Measurements from ENCODE around the gene CHMP3. TPM values are rescaled to one million over a fixed set of nuclear protein-coding genes. Genes with fewer than 3 reads are reported as not detected.

Gene CHMP3
- total and polyA plus RNA-seq, 4 donors = 49.4 to 127 (median 99.5) TPM

DNA sequence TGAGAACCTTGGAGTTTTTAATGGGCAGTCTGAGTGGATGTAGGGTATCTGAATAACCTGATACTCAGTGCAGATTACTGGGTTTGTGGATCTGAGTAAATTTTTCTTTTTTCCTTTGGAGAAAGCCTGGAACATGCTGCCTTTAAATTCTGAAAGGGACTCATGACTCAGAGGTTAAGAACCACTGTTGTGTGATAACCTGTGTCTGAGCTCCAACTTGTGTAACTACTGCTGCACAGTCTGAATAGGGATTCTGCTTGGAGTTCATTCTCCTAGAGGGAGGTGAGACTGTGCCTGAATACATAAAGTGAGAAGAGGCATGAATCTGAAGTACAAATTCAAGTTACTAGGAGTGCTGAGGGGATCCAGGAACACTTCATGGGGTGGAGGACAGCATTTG is 85.9 kb downstream of the CHMP3 start:
- Histone ChIP-seq H3K36me3 (ENCODE audit: control insufficient read depth in 4 of 4, insufficient read depth in 4 of 4, low read length in 4 of 4) (peaks cover 35 to 74% (median 40%) of the 10 kb centered on the region in 4 donors), H3K4me1 (ENCODE audit: control insufficient read depth in 5 of 5, insufficient read depth in 5 of 5, low read length in 5 of 5) (peaks cover 0 to 4% (median 0%) of the 10 kb centered on the region in 5 donors), H3K27ac (ENCODE audit: low read depth in 1 of 2, low read length in 1 of 2) (peak overlapping the region in 1 of 2 donors; percentile 70), H3K9ac (ENCODE audit: insufficient read depth in 1 of 2, low read length in 2 of 2) (no peak overlapping the region), H3K27me3 (ENCODE audit: control insufficient read depth in 3 of 3, insufficient read depth in 3 of 3, low read length in 2 of 3) (no peaks in the 10 kb centered on the region), H3K4me3 (no peak overlapping the region), H3K9me3 (ENCODE audit: control insufficient read depth in 4 of 4, insufficient read depth in 3 of 4, low read length in 3 of 4) (no peaks in the 10 kb centered on the region)
- TF ChIP-seq, protein P1, sequence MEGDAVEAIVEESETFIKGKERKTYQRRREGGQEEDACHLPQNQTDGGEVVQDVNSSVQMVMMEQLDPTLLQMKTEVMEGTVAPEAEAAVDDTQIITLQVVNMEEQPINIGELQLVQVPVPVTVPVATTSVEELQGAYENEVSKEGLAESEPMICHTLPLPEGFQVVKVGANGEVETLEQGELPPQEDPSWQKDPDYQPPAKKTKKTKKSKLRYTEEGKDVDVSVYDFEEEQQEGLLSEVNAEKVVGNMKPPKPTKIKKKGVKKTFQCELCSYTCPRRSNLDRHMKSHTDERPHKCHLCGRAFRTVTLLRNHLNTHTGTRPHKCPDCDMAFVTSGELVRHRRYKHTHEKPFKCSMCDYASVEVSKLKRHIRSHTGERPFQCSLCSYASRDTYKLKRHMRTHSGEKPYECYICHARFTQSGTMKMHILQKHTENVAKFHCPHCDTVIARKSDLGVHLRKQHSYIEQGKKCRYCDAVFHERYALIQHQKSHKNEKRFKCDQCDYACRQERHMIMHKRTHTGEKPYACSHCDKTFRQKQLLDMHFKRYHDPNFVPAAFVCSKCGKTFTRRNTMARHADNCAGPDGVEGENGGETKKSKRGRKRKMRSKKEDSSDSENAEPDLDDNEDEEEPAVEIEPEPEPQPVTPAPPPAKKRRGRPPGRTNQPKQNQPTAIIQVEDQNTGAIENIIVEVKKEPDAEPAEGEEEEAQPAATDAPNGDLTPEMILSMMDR (IDR thresholded peaks at IDR 0.05; ENCODE audit: control extremely low read depth, extremely low read depth) = no peak
- ATAC-seq (ENCODE audit: insufficient read depth, low FRiP score) (no peak), DNase-seq (no peak)

DNA sequence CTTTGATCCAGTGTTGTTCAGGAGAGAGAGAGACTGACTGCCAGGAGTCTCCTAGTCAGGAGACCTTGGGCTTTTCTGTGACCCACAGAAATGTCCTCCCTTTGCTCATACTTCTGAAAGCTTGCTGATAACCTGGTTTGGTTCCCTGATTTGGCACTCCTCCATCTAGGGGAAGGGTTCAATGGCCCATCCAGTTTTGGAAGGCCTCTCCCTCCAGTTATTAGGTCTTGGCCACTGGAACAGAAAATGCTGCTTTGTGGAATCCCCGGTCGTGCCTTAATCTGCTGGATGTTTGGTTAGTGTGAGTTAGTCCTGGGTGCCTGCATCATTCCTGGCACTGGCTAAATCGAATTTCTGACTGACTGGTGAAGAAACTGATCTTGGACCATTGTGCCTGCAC is 86.3 kb downstream of the CHMP3 start:
- no peak overlapping the region for H3K9ac ChIP-seq (ENCODE audit: insufficient read depth in 1 of 2, low read length in 2 of 2)
- H3K9me3 ChIP-seq (ENCODE audit: control insufficient read depth in 4 of 4, insufficient read depth in 3 of 4, low read length in 3 of 4) = no peaks in the 10 kb centered on the region
- TF ChIP-seq, protein P1 (IDR thresholded peaks at IDR 0.05; ENCODE audit: control extremely low read depth, extremely low read depth) = no peak
- no peaks in the 10 kb centered on the region for H3K27me3 ChIP-seq (ENCODE audit: control insufficient read depth in 3 of 3, insufficient read depth in 3 of 3, low read length in 2 of 3)
- H3K36me3 ChIP-seq (ENCODE audit: control insufficient read depth in 4 of 4, insufficient read depth in 4 of 4, low read length in 4 of 4) = peaks cover 34 to 69% (median 36%) of the 10 kb centered on the region in 4 donors
- ATAC-seq (ENCODE audit: insufficient read depth, low FRiP score) (no peak), DNase-seq (no peak)
- H3K4me1 ChIP-seq (ENCODE audit: control insufficient read depth in 5 of 5, insufficient read depth in 5 of 5, low read length in 5 of 5) = peaks cover 0 to 4% (median 0%) of the 10 kb centered on the region in 5 donors
- 85 to 94% methylated on average over 3 of the region's 3 CpGs for WGBS, 2 donors
- H3K4me3 ChIP-seq = no peak overlapping the region
- peak overlapping the region in 1 of 2 donors; percentile 70 for H3K27ac ChIP-seq (ENCODE audit: low read depth in 1 of 2, low read length in 1 of 2)

DNA sequence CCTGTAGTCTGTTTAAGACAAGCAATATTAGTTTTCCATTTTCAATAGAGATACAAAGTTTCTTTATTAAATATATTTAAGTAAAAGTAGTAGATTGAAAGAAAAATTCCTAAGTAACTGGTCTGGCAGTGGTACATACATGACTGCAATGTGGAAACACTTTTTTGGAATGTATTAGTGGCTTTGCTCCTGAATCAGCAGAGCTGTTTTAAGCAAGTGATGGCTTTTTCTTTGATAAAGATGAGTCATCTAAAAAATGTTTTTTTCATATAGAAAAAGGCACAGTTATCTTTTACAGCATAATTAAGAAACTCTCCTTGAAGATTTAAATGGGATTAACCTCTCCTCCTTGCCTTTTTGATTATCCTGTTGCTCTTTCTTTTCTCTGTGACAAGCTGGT is 87.2 kb downstream of the CHMP3 start:
- ATAC-seq (ENCODE audit: insufficient read depth, low FRiP score) (no peak), DNase-seq (no peak)
- Histone ChIP-seq H3K9ac (ENCODE audit: insufficient read depth in 1 of 2, low read length in 2 of 2) (no peak overlapping the region), H3K4me3 (no peak overlapping the region), H3K36me3 (ENCODE audit: control insufficient read depth in 4 of 4, insufficient read depth in 4 of 4, low read length in 4 of 4) (peaks cover 32 to 71% (median 35%) of the 10 kb centered on the region in 4 donors), H3K27me3 (ENCODE audit: control insufficient read depth in 3 of 3, insufficient read depth in 3 of 3, low read length in 2 of 3) (no peaks in the 10 kb centered on the region), H3K9me3 (ENCODE audit: control insufficient read depth in 4 of 4, insufficient read depth in 3 of 4, low read length in 3 of 4) (no peaks in the 10 kb centered on the region), H3K27ac (ENCODE audit: low read depth in 1 of 2, low read length in 1 of 2) (no peak overlapping the region), H3K4me1 (ENCODE audit: control insufficient read depth in 5 of 5, insufficient read depth in 5 of 5, low read length in 5 of 5) (peaks cover 0 to 4% (median 0%) of the 10 kb centered on the region in 5 donors)
- TF ChIP-seq, protein P1 (IDR thresholded peaks at IDR 0.05; ENCODE audit: control extremely low read depth, extremely low read depth) = no peak

DNA sequence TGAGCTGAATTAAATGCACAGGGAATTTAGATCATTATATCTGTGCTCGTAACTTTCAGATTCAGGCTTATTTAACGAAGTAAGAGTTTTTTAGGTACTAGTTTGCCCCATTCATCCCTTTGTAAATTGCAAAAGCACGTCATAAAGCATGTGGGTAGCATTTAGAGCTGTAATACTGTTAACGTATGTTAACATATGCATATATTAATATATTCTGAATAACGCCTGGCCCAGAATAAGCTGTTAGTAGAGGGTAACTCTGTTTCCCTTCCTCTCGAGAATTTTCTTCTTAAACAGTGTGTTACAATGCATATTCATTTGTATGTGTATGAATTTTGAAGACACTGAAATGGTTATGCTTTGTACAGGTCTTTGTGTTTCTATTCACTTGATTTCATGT is 91.6 kb downstream of the CHMP3 start:
- 97% methylated on average over 6 of the region's 6 CpGs for WGBS, 2 donors
- Histone ChIP-seq H3K27me3 (ENCODE audit: control insufficient read depth in 3 of 3, insufficient read depth in 3 of 3, low read length in 2 of 3) (no peaks in the 10 kb centered on the region), H3K4me1 (ENCODE audit: control insufficient read depth in 5 of 5, insufficient read depth in 5 of 5, low read length in 5 of 5) (peaks cover 0 to 11% (median 0%) of the 10 kb centered on the region in 5 donors), H3K9me3 (ENCODE audit: control insufficient read depth in 4 of 4, insufficient read depth in 3 of 4, low read length in 3 of 4) (no peaks in the 10 kb centered on the region), H3K27ac (ENCODE audit: low read depth in 1 of 2, low read length in 1 of 2) (no peak overlapping the region), H3K36me3 (ENCODE audit: control insufficient read depth in 4 of 4, insufficient read depth in 4 of 4, low read length in 4 of 4) (peaks cover 26 to 65% (median 45%) of the 10 kb centered on the region in 4 donors), H3K9ac (ENCODE audit: insufficient read depth in 1 of 2, low read length in 2 of 2) (no peak overlapping the region), H3K4me3 (no peak overlapping the region)
- TF ChIP-seq, protein P1 (IDR thresholded peaks at IDR 0.05; ENCODE audit: control extremely low read depth, extremely low read depth) = no peak
- DNase-seq = no peak
- ATAC-seq (ENCODE audit: insufficient read depth, low FRiP score) = no peak
